ENCODE measurements around the gene FBXO2. TPM values are rescaled to one million over a fixed set of nuclear protein-coding genes. Genes with fewer than 3 reads are reported as not detected.

FBXO2 gene
- total and polyA plus RNA-seq, 9 of the 15 experiments (the other 6 are each of a cell fraction or from before 2014, with no cell fraction given): 0.04 to 1.9 (median 0.27) TPM

DNA sequence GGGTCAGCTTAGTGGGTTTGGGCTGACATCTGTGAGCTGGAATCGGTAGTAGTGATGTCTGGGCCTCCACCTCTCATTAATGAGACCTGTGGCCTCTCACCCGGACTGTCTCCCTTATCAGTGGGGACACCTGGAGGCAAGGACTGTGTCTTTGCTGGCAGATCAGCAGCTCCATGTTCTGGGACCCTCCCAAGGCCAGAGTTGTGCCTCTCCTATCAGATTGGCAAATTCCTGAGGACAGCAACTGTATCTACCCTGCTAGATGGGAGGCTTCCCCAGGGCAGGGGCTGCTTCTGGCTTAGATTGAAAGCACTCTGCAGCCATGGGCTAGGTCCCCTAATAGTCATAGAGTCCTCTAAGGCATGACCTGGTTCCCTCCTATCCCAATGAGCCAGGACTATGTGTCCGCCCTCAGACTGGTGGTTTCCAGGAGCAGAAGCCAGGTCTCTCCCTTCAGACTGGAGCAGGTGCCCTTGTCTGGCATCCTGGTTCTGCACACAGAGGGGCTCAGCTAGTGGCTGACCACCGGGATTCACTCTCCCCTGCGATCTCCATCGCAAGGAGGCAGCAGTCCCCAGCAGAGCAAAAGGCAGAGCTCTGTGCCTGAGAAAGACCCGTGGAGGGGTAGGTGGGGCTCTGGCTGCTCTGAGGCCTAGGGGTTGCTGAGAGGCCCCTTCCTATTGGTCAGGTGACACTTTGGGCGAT lies 43.1 kb upstream of the FBXO2 start (continued):
- no peak for TF ChIP-seq NBN (IDR thresholded peaks at IDR 0.05; ENCODE audit: low read depth)
- no peak for TF ChIP-seq HLTF (IDR thresholded peaks at IDR 0.05)
- TF ChIP-seq CBX3 (IDR thresholded peaks at IDR 0.05; ENCODE audit: borderline replicate concordance in 1 of 2, low read length in 2 of 2): peak in 1 of 2 experiments; percentile 55; a peak in 1 of 3 replicates
- no peak for TF ChIP-seq RBM34 (IDR thresholded peaks at IDR 0.05; ENCODE audit: borderline replicate concordance, insufficient read depth, low read length)
- no peak for TF ChIP-seq MLX (CRISPR knock-in tag; conservative IDR thresholded peaks at IDR 0.05)
- no peak for TF ChIP-seq PRMT5 (CRISPR knock-in tag; IDR thresholded peaks at IDR 0.05)
- no peak for TF ChIP-seq HMG20B (CRISPR knock-in tag; IDR thresholded peaks at IDR 0.05)
- TF ChIP-seq SMAD4 (CRISPR knock-in tag; conservative IDR thresholded peaks at IDR 0.05): no peak
- TF ChIP-seq SRSF1 (IDR thresholded peaks at IDR 0.05; ENCODE audit: low read depth, low read length): no peak
- no peak for TF ChIP-seq ZNF24 (IDR thresholded peaks at IDR 0.05)
- peak; percentile 45 for TF ChIP-seq ZFX (CRISPR knock-in tag; IDR thresholded peaks at IDR 0.05)
- TF ChIP-seq, protein P1, sequence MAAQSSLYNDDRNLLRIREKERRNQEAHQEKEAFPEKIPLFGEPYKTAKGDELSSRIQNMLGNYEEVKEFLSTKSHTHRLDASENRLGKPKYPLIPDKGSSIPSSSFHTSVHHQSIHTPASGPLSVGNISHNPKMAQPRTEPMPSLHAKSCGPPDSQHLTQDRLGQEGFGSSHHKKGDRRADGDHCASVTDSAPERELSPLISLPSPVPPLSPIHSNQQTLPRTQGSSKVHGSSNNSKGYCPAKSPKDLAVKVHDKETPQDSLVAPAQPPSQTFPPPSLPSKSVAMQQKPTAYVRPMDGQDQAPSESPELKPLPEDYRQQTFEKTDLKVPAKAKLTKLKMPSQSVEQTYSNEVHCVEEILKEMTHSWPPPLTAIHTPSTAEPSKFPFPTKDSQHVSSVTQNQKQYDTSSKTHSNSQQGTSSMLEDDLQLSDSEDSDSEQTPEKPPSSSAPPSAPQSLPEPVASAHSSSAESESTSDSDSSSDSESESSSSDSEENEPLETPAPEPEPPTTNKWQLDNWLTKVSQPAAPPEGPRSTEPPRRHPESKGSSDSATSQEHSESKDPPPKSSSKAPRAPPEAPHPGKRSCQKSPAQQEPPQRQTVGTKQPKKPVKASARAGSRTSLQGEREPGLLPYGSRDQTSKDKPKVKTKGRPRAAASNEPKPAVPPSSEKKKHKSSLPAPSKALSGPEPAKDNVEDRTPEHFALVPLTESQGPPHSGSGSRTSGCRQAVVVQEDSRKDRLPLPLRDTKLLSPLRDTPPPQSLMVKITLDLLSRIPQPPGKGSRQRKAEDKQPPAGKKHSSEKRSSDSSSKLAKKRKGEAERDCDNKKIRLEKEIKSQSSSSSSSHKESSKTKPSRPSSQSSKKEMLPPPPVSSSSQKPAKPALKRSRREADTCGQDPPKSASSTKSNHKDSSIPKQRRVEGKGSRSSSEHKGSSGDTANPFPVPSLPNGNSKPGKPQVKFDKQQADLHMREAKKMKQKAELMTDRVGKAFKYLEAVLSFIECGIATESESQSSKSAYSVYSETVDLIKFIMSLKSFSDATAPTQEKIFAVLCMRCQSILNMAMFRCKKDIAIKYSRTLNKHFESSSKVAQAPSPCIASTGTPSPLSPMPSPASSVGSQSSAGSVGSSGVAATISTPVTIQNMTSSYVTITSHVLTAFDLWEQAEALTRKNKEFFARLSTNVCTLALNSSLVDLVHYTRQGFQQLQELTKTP (IDR thresholded peaks at IDR 0.05; ENCODE audit: low read depth in 1 of 2, partially characterized antibody in 2 of 2): no peak
- no peak for TF ChIP-seq HMG20A (CRISPR knock-in tag; conservative IDR thresholded peaks at IDR 0.05)
- TF ChIP-seq GTF2A2 (tag; IDR thresholded peaks at IDR 0.05): no peak
- TF ChIP-seq TCF3 (CRISPR knock-in tag; IDR thresholded peaks at IDR 0.05): peak; percentile 93
- no peak for TF ChIP-seq TFAM (CRISPR knock-in tag; conservative IDR thresholded peaks at IDR 0.05)
- no peak for TF ChIP-seq RBM39 (optimal IDR thresholded peaks at IDR 0.05; ENCODE audit: low read depth, low read length)
- TF ChIP-seq SMARCA5 (IDR thresholded peaks at IDR 0.05): no peak
- no peak for TF ChIP-seq MCM5 (IDR thresholded peaks at IDR 0.05; ENCODE audit: low read depth)
- TF ChIP-seq, protein P2, sequence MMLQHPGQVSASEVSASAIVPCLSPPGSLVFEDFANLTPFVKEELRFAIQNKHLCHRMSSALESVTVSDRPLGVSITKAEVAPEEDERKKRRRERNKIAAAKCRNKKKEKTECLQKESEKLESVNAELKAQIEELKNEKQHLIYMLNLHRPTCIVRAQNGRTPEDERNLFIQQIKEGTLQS (IDR thresholded peaks at IDR 0.05): no peak
- TF ChIP-seq, protein P2 (CRISPR knock-in tag; conservative IDR thresholded peaks at IDR 0.05): no peak
- TF ChIP-seq ZNF76 (CRISPR knock-in tag; IDR thresholded peaks at IDR 0.05; ENCODE audit: borderline replicate concordance): no peak
- peak; percentile 66 for TF ChIP-seq MTA2 (IDR thresholded peaks at IDR 0.05; ENCODE audit: low read depth)

Measured in K562 (cell line).